Measurements from ENCODE around the gene ELOVL6.

DNA sequence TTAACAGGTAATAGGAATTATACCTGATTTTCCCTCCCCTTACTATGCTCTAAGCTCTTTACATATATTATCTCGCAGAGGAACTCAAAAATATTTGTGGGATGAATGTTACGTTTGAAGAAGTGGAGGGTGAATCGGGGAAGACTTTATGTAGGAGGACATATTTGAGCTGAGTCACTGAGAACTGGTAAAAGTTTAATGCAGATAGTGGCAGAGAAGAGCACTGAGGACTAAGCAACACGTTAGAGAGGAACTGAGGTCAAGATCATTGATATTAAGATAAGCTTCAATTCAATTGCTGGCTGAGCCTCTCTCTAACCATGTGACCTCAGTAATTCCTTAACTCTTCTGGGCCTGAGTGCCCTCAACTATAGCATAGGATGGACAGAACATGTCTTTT lies 26.4 kb upstream of the ELOVL6 start:
- TF ChIP-seq, protein P1, sequence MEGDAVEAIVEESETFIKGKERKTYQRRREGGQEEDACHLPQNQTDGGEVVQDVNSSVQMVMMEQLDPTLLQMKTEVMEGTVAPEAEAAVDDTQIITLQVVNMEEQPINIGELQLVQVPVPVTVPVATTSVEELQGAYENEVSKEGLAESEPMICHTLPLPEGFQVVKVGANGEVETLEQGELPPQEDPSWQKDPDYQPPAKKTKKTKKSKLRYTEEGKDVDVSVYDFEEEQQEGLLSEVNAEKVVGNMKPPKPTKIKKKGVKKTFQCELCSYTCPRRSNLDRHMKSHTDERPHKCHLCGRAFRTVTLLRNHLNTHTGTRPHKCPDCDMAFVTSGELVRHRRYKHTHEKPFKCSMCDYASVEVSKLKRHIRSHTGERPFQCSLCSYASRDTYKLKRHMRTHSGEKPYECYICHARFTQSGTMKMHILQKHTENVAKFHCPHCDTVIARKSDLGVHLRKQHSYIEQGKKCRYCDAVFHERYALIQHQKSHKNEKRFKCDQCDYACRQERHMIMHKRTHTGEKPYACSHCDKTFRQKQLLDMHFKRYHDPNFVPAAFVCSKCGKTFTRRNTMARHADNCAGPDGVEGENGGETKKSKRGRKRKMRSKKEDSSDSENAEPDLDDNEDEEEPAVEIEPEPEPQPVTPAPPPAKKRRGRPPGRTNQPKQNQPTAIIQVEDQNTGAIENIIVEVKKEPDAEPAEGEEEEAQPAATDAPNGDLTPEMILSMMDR (IDR thresholded peaks at IDR 0.05 in 8 of 11, conservative IDR thresholded peaks at IDR 0.05 in 3 of 11) = no peak
- no peak for TF ChIP-seq POLR2A (IDR thresholded peaks at IDR 0.05)

All from spleen (tissue), 7 donors.